ENCODE data around the gene CLPX.

DNA sequence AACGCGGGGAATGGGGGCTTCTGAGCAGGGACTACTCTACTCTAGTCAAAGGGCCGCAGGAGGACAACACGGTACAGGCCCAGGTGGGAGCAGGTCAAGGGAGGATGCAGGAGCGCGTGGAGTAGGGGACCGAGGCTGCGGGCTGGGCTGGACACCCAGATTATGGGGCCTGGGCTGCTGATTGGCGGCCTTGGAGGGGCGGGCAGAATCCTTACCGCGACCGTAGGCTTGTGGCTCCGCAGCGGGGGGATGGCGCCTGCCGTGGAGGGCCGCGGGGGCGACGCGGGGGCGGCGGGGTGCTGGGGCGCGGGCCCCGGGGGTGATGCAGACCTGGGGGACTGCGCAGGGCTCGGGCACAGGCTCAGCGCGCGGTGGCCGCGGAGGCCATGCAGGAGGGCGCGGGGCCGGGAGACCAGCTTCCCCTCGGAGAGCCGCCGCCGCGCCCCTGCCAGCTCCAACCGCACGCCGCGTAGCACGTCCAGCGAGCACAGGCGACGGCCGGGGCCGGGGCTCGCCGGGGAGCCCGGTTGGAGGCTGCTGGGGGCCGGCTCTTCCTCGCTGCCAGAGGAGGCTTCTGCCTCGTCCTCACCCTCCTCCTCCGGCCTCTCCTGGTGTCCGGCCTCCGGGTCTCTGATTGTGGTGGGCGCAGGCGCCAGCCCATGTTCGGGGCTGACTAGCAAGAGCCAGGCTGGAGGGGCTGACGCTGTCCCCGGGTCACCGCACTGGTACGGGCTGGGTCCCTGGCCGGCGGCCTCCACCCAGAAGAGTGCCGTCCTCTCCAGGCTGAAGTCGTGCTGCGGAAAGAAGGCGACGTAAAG, 83.0 kb downstream of the CLPX start:
- TF ChIP-seq, protein P1, sequence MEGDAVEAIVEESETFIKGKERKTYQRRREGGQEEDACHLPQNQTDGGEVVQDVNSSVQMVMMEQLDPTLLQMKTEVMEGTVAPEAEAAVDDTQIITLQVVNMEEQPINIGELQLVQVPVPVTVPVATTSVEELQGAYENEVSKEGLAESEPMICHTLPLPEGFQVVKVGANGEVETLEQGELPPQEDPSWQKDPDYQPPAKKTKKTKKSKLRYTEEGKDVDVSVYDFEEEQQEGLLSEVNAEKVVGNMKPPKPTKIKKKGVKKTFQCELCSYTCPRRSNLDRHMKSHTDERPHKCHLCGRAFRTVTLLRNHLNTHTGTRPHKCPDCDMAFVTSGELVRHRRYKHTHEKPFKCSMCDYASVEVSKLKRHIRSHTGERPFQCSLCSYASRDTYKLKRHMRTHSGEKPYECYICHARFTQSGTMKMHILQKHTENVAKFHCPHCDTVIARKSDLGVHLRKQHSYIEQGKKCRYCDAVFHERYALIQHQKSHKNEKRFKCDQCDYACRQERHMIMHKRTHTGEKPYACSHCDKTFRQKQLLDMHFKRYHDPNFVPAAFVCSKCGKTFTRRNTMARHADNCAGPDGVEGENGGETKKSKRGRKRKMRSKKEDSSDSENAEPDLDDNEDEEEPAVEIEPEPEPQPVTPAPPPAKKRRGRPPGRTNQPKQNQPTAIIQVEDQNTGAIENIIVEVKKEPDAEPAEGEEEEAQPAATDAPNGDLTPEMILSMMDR (IDR thresholded peaks at IDR 0.05): no peak
- no peak for TF ChIP-seq EZH2 (IDR thresholded peaks at IDR 0.05; ENCODE audit: borderline replicate concordance, insufficient read depth, low read depth, low read length, poor library complexity, severe bottlenecking)
